Mesothelial cell of epicardium (in vitro differentiated cells): Measurements from ENCODE around the gene HIGD1A. TPM values are rescaled to one million over a fixed set of nuclear protein-coding genes. Genes with fewer than 3 reads are reported as not detected.

ENCODE experiments used
- DNase-seq, 2 experiments: peaks; one replicate each; pipeline ENCODE4 v3.0.0; 2021; ENCODE audit warnings: low spot score in 2 of 2; ENCODE audit not compliant: unreplicated experiment in 2 of 2
- H3K27ac Mint-ChIP-seq: 2 replicates; pipeline ENCODE4 v1.8.0; 2021; ENCODE audit warnings: mixed read lengths
- H3K27me3 Mint-ChIP-seq: 2 replicates; pipeline ENCODE4 v1.8.0; 2021; ENCODE audit warnings: low read depth, mixed read lengths
- H3K36me3 Mint-ChIP-seq: 2 replicates; pipeline ENCODE4 v1.8.0; 2021; ENCODE audit warnings: mixed read lengths
- H3K4me1 Mint-ChIP-seq: 2 replicates; pipeline ENCODE4 v1.8.0; 2021; ENCODE audit warnings: mixed read lengths
- H3K4me3 Mint-ChIP-seq: 2 replicates; pipeline ENCODE4 v1.8.0; 2021; ENCODE audit warnings: mild to moderate bottlenecking, moderate library complexity, mixed read lengths
- H3K9me3 Mint-ChIP-seq: 2 replicates; pipeline ENCODE4 v1.8.0; 2021; ENCODE audit warnings: mixed read lengths
- CTCF ChIP-seq: fragments of 200-600 bp; sonication (generic); IDR thresholded peaks from one replicate; pipeline ENCODE4 v1.5.0; 2021; ENCODE audit warnings: antibody characterized with exemption; ENCODE audit not compliant: unreplicated experiment
- total RNA-seq: library from RNA; stranded (reverse); gene quantifications from 3 replicates; pipeline ENCODE4 v1.2.1, GENCODE V29; 2021

Gene HIGD1A
- total RNA-seq, 1 donor from 2014 or later, result 63.9 TPM

GRCh38 chr3:42771271-42771670 lies 33.0 kb downstream of the HIGD1A start:
- H3K4me3 Mint-ChIP-seq, result no peak overlapping the region
- H3K27ac Mint-ChIP-seq, result no peak overlapping the region
- H3K9me3 Mint-ChIP-seq, result no peaks in the 10 kb centered on the region
- peaks cover 7% of the 10 kb centered on the region for H3K4me1 Mint-ChIP-seq
- no peak for TF ChIP-seq CTCF
- peaks cover 15% of the 10 kb centered on the region for H3K27me3 Mint-ChIP-seq
- DNase-seq, result no peak
- H3K36me3 Mint-ChIP-seq, result no peaks in the 10 kb centered on the region

GRCh38 chr3:42769477-42770131 lies 34.7 kb downstream of the HIGD1A start:
- peaks cover 17% of the 10 kb centered on the region for H3K27me3 Mint-ChIP-seq
- H3K4me3 Mint-ChIP-seq, result no peak overlapping the region
- peaks cover 7% of the 10 kb centered on the region for H3K4me1 Mint-ChIP-seq
- no peak for TF ChIP-seq CTCF
- H3K27ac Mint-ChIP-seq, result no peak overlapping the region
- H3K36me3 Mint-ChIP-seq, result no peaks in the 10 kb centered on the region
- H3K9me3 Mint-ChIP-seq, result no peaks in the 10 kb centered on the region
- DNase-seq, result no peak

- Mint-ChIP-seq H3K4me1 (no peaks in the 10 kb centered on the region), H3K27me3 (peaks cover 2% of the 10 kb centered on the region), H3K36me3 (no peaks in the 10 kb centered on the region), H3K4me3 (no peak overlapping the region), H3K9me3 (no peaks in the 10 kb centered on the region), H3K27ac (no peak overlapping the region)
- TF ChIP-seq CTCF, result no peak
- DNase-seq, result peak in 1 of 2 experiments; percentile 9
These were observed 39.6 kb downstream of the HIGD1A start for GRCh38 chr3:42764561-42765295.

GRCh38 chr3:42764115-42764514 lies 40.2 kb downstream of the HIGD1A start:
- Mint-ChIP-seq H3K4me1 (no peaks in the 10 kb centered on the region), H3K36me3 (no peaks in the 10 kb centered on the region), H3K4me3 (no peak overlapping the region), H3K27ac (no peak overlapping the region), H3K9me3 (no peaks in the 10 kb centered on the region), H3K27me3 (peaks cover 4% of the 10 kb centered on the region)
- TF ChIP-seq CTCF, result no peak
- peak in 1 of 2 experiments; percentile 5 for DNase-seq

GRCh38 chr3:42763021-42763420 lies 41.3 kb downstream of the HIGD1A start:
- H3K27ac Mint-ChIP-seq, result peak overlapping the region; percentile 23
- H3K36me3 Mint-ChIP-seq, result no peaks in the 10 kb centered on the region
- H3K9me3 Mint-ChIP-seq, result no peaks in the 10 kb centered on the region
- no peaks in the 10 kb centered on the region for H3K4me1 Mint-ChIP-seq
- peak in 1 of 2 experiments; percentile 31 for DNase-seq
- TF ChIP-seq CTCF, result no peak
- no peak overlapping the region for H3K4me3 Mint-ChIP-seq
- peaks cover 11% of the 10 kb centered on the region for H3K27me3 Mint-ChIP-seq
